PC-3 (cell line): ENCODE results near the gene MYB. TPM values are rescaled to one million over a fixed set of nuclear protein-coding genes. Genes with fewer than 3 reads are reported as not detected.

Source experiments
- ATAC-seq: fragments of 200-7000 bp; cut with Tn5 transposase; 2 replicates; pipeline ENCODE4 v1.9.1; 2020; ENCODE audit warnings: mild to moderate bottlenecking, moderate library complexity
- BruUV-seq: library from RNA; stranded (reverse); fragments of 400-500 nt; replicated peaks from 2 replicates; lab custom pipeline; 2021; lab: Mats Ljungman, UMichigan
- CTCF ChIA-PET: fragments of 300-600 bp; sonication (Branson Sonifier 250); formaldehyde crosslinking; loops from one replicate; lab custom pipeline; 2022; ENCODE audit warnings: antibody characterized with exemption; lab: Charles Lee
- POLR2A ChIA-PET: fragments of 300-600 bp; sonication (Branson Sonifier 250); formaldehyde crosslinking; loops from one replicate; lab custom pipeline; 2022; ENCODE audit warnings: antibody characterized with exemption; ENCODE audit not compliant: unreplicated experiment; lab: Charles Lee
- DNase-seq: peaks from one replicate; pipeline ENCODE4 v3.0.0-alpha.2; 2015
- H2AFZ ChIP-seq: fragments of 300-600 bp; sonication (generic); 2 replicates; pipeline ENCODE4 v1.6.0; 2016; ENCODE audit warnings: antibody characterized with exemption, low read length
- H3F3A ChIP-seq: fragments of 300-600 bp; sonication (generic); one replicate; pipeline ENCODE4 v1.6.0; 2017; ENCODE audit warnings: antibody characterized with exemption, low read length, control low read depth, mild to moderate bottlenecking; ENCODE audit not compliant: unreplicated experiment
- H3K27ac ChIP-seq: fragments of 300-600 bp; sonication (generic); 2 replicates; pipeline ENCODE4 v1.5.1; 2016; ENCODE audit warnings: mild to moderate bottlenecking, low read length
- H3K27me3 ChIP-seq: fragments of 300-600 bp; sonication (generic); 2 replicates; pipeline ENCODE4 v1.6.1; 2016; ENCODE audit warnings: low read length, mixed read lengths
- H3K36me3 ChIP-seq: fragments of 300-600 bp; sonication (generic); 2 replicates; pipeline ENCODE4 v1.6.1; 2016; ENCODE audit warnings: low read depth, mixed run types, low read length, mixed read lengths
- H3K4me1 ChIP-seq: fragments of 300-600 bp; sonication (generic); 2 replicates; pipeline ENCODE4 v1.5.1; 2016; ENCODE audit warnings: low read length; ENCODE audit not compliant: insufficient read depth
- H3K4me2 ChIP-seq: fragments of 300-600 bp; sonication (generic); 2 replicates; pipeline ENCODE4 v1.6.0; 2016; ENCODE audit warnings: low read length
- H3K4me3 ChIP-seq: fragments of 300-600 bp; sonication (generic); 2 replicates; pipeline ENCODE4 v1.5.1; 2016; ENCODE audit warnings: mild to moderate bottlenecking, low read length, mixed read lengths
- H3K79me2 ChIP-seq: fragments of 300-600 bp; sonication (generic); 2 replicates; pipeline ENCODE4 v1.6.1; 2017; ENCODE audit warnings: low read length, mixed read lengths
- H3K9ac ChIP-seq: fragments of 300-600 bp; sonication (generic); 2 replicates; pipeline ENCODE4 v1.6.0; 2016; ENCODE audit warnings: mild to moderate bottlenecking, low read length
- H3K9me2 ChIP-seq: fragments of 300-600 bp; sonication (generic); replicated peaks from 2 replicates; pipeline ENCODE4 v1.6.1; 2016; ENCODE audit warnings: mixed run types, low read length, mixed read lengths
- H3K9me3 ChIP-seq: fragments of 300-600 bp; sonication (generic); 2 replicates; pipeline ENCODE4 v1.6.1; 2016; ENCODE audit warnings: low read length, mixed read lengths
- H4K20me1 ChIP-seq: fragments of 300-600 bp; sonication (generic); 2 replicates; pipeline ENCODE4 v1.6.1; 2016; ENCODE audit warnings: low read length, mixed read lengths
- CTCF ChIP-seq: fragments of 300-600 bp; sonication (generic); conservative IDR thresholded peaks from 2 replicates; pipeline ENCODE4 v1.5.1; 2017; ENCODE audit warnings: antibody characterized with exemption, low read depth, mild to moderate bottlenecking, low read length
- EZH2 ChIP-seq: fragments of 300-600 bp; sonication (generic); IDR thresholded peaks from one replicate; pipeline ENCODE4 v1.6.1; 2017; ENCODE audit warnings: antibody characterized with exemption, mild to moderate bottlenecking, low read length; ENCODE audit not compliant: unreplicated experiment
- EZH2phosphoT487 ChIP-seq: fragments of 300-600 bp; sonication (generic); IDR thresholded peaks from 2 replicates; pipeline ENCODE4 v1.6.1; 2018; ENCODE audit warnings: mild to moderate bottlenecking, antibody characterized with exemption, low read length, borderline replicate concordance
- intact Hi-C: fragments of 100-400 bp; cut with micrococcal nuclease; formaldehyde crosslinking; loops from 2 replicates; pipeline ENCODE4 v1.9.0; 2023
- total RNA-seq: library from RNA; depleted of rRNA; stranded (reverse); fragments of >200 nt; gene quantifications from 2 replicates; pipeline ENCODE4 v1.2.3, GENCODE V29; 2014

Gene MYB
- total RNA-seq, 1 experiment from 2014 or later = 4.4 TPM

GRCh38 chr6:135181333-135182070 is 394 bp downstream of the MYB start:
- peak overlapping the region; percentile 93 for H3K4me2 ChIP-seq
- H3K9ac ChIP-seq = 0 out of 2 replicates have a peak overlapping the region, but pooled peaks have one; percentile 11
- no peaks in the 10 kb centered on the region for H3K79me2 ChIP-seq
- TF ChIP-seq EZH2phosphoT487 (no peak), CTCF (no peak), EZH2 (no peak)
- H3K36me3 ChIP-seq = no peaks in the 10 kb centered on the region
- H3K4me3 ChIP-seq = peak overlapping the region; percentile 78
- no peak overlapping the region for H3K27ac ChIP-seq
- no peaks in the 10 kb centered on the region for H3K9me3 ChIP-seq
- H3F3A ChIP-seq = no peaks in the 10 kb centered on the region
- intact Hi-C loops = loop anchor here (5.0 kb wide), 1 partner anchor 76 kb away; no protein-coding TSS in a partner anchor
- CTCF ChIA-PET = interaction anchor here (1.0 kb wide), 2 partner anchors 119 kb away, joined by 3 read pairs; no protein-coding TSS in a partner anchor
- BruUV-seq = no TSS peak
- no peaks in the 10 kb centered on the region for H4K20me1 ChIP-seq
- peak overlapping the region; percentile 88 for H2AFZ ChIP-seq
- no peak for DNase-seq
- ATAC-seq = 0 out of 2 replicates have a peak, but pooled peaks have one; percentile 3
- no peaks in the 10 kb centered on the region for H3K27me3 ChIP-seq
- POLR2A ChIA-PET = no interaction called here
- H3K9me2 ChIP-seq = no peaks in the 10 kb centered on the region
- no peaks in the 10 kb centered on the region for H3K4me1 ChIP-seq

GRCh38 chr6:135182071-135183001 is 1.2 kb downstream of the MYB start:
- H3K4me3 ChIP-seq = peak overlapping the region; percentile 78
- H4K20me1 ChIP-seq = no peaks in the 10 kb centered on the region
- ATAC-seq (peak; percentile 21), DNase-seq (peak; percentile 12)
- H3K36me3 ChIP-seq = no peaks in the 10 kb centered on the region
- H3K4me2 ChIP-seq = peak overlapping the region; percentile 93
- ChIA-PET POLR2A (no interaction called here), CTCF (interaction anchor here (1.0 kb wide), 1 partner anchor 120 kb away, joined by 3 read pairs; no protein-coding TSS in a partner anchor)
- H3K27me3 ChIP-seq = no peaks in the 10 kb centered on the region
- no peak overlapping the region for H3K27ac ChIP-seq
- no peaks in the 10 kb centered on the region for H3K9me2 ChIP-seq
- no peaks in the 10 kb centered on the region for H3F3A ChIP-seq
- H3K4me1 ChIP-seq = no peaks in the 10 kb centered on the region
- intact Hi-C loops = loop anchor here (1.0 to 5.0 kb wide), 2 partner anchors 37 to 75 kb away; no protein-coding TSS in a partner anchor
- TF ChIP-seq EZH2phosphoT487 (no peak), CTCF (no peak), EZH2 (no peak)
- H2AFZ ChIP-seq = peak overlapping the region; percentile 88
- BruUV-seq = no TSS peak
- no peaks in the 10 kb centered on the region for H3K9me3 ChIP-seq
- no peaks in the 10 kb centered on the region for H3K79me2 ChIP-seq
- H3K9ac ChIP-seq = peak overlapping the region; percentile 15; the same call in 1 of the 2 replicates
